Activated naive CD8-positive, alpha-beta T cell treated with anti-CD3 and anti-CD28 coated beads, Interleukin-2, amount 10 ng/mL, durations not matched to agents 7 days and 5 days (primary cell): ENCODE results near the gene RACGAP1. TPM values are rescaled to one million over a fixed set of nuclear protein-coding genes. Genes with fewer than 3 reads are reported as not detected.
A peak's percentile ranks its signal among the peaks of the same experiment; 100 is the strongest.

Source experiments
- ATAC-seq: fragments of 150-1000 bp; cut with Tn5 transposase; one replicate; pipeline ENCODE4 v1.10.0; 2021; ENCODE audit warnings: low read depth, moderate library complexity
- POLR2A ChIA-PET: fragments of 350-600 bp; sonication (Branson Sonifier 250); formaldehyde crosslinking; loops from one replicate; lab custom pipeline; 2021; ENCODE audit warnings: antibody characterized with exemption; lab: Charles Lee
- DNase-seq: peaks from one replicate; pipeline ENCODE4 v3.0.0; 2021
- H3K27ac Mint-ChIP-seq: one replicate; pipeline ENCODE4 v1.8.0; 2022; ENCODE audit warnings: mild to moderate bottlenecking, mixed read lengths
- H3K27me3 Mint-ChIP-seq: one replicate; pipeline ENCODE4 v1.8.0; 2022; ENCODE audit warnings: mild to moderate bottlenecking, moderate library complexity, mixed read lengths
- H3K36me3 Mint-ChIP-seq: one replicate; pipeline ENCODE4 v1.8.0; 2021; ENCODE audit warnings: mild to moderate bottlenecking, mixed read lengths
- H3K4me1 Mint-ChIP-seq: one replicate; pipeline ENCODE4 v1.8.0; 2021; ENCODE audit warnings: mixed read lengths
- H3K4me3 Mint-ChIP-seq: one replicate; pipeline ENCODE4 v1.8.0; 2022; ENCODE audit warnings: mild to moderate bottlenecking, moderate library complexity, mixed read lengths
- H3K9me3 Mint-ChIP-seq: one replicate; pipeline ENCODE4 v1.8.0; 2021; ENCODE audit warnings: mixed read lengths
- total RNA-seq, 2 experiments: library from RNA; stranded (reverse); gene quantifications; one replicate each; pipeline ENCODE4 v1.2.3, GENCODE V29; 2021

RACGAP1 gene
- total RNA-seq, 2 experiments from 2014 or later: 132 to 135 TPM

- Mint-ChIP-seq H3K4me3 (no peak overlapping the region), H3K9me3 (no peaks in the 10 kb centered on the region), H3K36me3 (no peaks in the 10 kb centered on the region), H3K27ac (no peak overlapping the region), H3K27me3 (peaks cover 2% of the 10 kb centered on the region), H3K4me1 (no peaks in the 10 kb centered on the region)
- DNase-seq (no peak), ATAC-seq (no peak)
- POLR2A ChIA-PET: no interaction called here
Measured at GRCh38 chr12:49974677-49975317, 50.5 kb downstream of the RACGAP1 start.

GRCh38 chr12:49974231-49974675 is 51.0 kb downstream of the RACGAP1 start:
- ATAC-seq: no peak
- Mint-ChIP-seq H3K9me3 (no peaks in the 10 kb centered on the region), H3K27ac (no peak overlapping the region), H3K4me1 (no peaks in the 10 kb centered on the region), H3K27me3 (peaks cover 2% of the 10 kb centered on the region), H3K36me3 (no peaks in the 10 kb centered on the region), H3K4me3 (no peak overlapping the region)
- POLR2A ChIA-PET: no interaction called here
- no peak for DNase-seq

- Mint-ChIP-seq H3K4me1 (no peaks in the 10 kb centered on the region), H3K36me3 (no peaks in the 10 kb centered on the region), H3K27me3 (peaks cover 2% of the 10 kb centered on the region), H3K27ac (no peak overlapping the region), H3K4me3 (no peak overlapping the region), H3K9me3 (no peaks in the 10 kb centered on the region)
- DNase-seq: no peak
- ATAC-seq: no peak
- POLR2A ChIA-PET: no interaction called here
Measured at GRCh38 chr12:49973361-49973830, 51.9 kb downstream of the RACGAP1 start.

GRCh38 chr12:49972641-49973360 is 52.5 kb downstream of the RACGAP1 start, which contains the start of gene AQP6:
Gene AQP6 (plus strand): TSS chr12:49972947. CDS start chr12:49973174, 227 bp downstream.
- H3K4me1 Mint-ChIP-seq: no peaks in the 10 kb centered on the region
- H3K27ac Mint-ChIP-seq: no peak within 1 kb of the TSS
- no peak within 1 kb of the TSS for H3K4me3 Mint-ChIP-seq
- no peaks in the 10 kb centered on the region for H3K36me3 Mint-ChIP-seq
- DNase-seq (peak; percentile 20), ATAC-seq (no peak)
- POLR2A ChIA-PET: no interaction called here
- H3K9me3 Mint-ChIP-seq: no peaks in the 10 kb centered on the region
- peaks cover 5% of the 10 kb centered on the region for H3K27me3 Mint-ChIP-seq

- Mint-ChIP-seq H3K9me3 (no peaks in the 10 kb centered on the region), H3K4me1 (peaks cover 1% of the 10 kb centered on the region), H3K4me3 (no peak overlapping the region), H3K36me3 (no peaks in the 10 kb centered on the region), H3K27me3 (peaks cover 5% of the 10 kb centered on the region), H3K27ac (no peak overlapping the region)
- POLR2A ChIA-PET: no interaction called here
- DNase-seq (peak; percentile 4), ATAC-seq (no peak)
Measured at GRCh38 chr12:49972129-49972528, 53.2 kb downstream of the RACGAP1 start.

- POLR2A ChIA-PET: no interaction called here
- ATAC-seq: no peak
- H3K4me1 Mint-ChIP-seq: peaks cover 3% of the 10 kb centered on the region
- H3K27me3 Mint-ChIP-seq: peaks cover 10% of the 10 kb centered on the region
- no peaks in the 10 kb centered on the region for H3K9me3 Mint-ChIP-seq
- no peak overlapping the region for H3K4me3 Mint-ChIP-seq
- no peak overlapping the region for H3K27ac Mint-ChIP-seq
- DNase-seq: no peak
- no peaks in the 10 kb centered on the region for H3K36me3 Mint-ChIP-seq
Measured at GRCh38 chr12:49971141-49971540, 54.2 kb downstream of the RACGAP1 start.

- H3K4me3 Mint-ChIP-seq: no peak overlapping the region
- no peaks in the 10 kb centered on the region for H3K9me3 Mint-ChIP-seq
- POLR2A ChIA-PET: no interaction called here
- DNase-seq (no peak), ATAC-seq (no peak)
- no peaks in the 10 kb centered on the region for H3K36me3 Mint-ChIP-seq
- no peak overlapping the region for H3K27ac Mint-ChIP-seq
- peaks cover 13% of the 10 kb centered on the region for H3K27me3 Mint-ChIP-seq
- H3K4me1 Mint-ChIP-seq: peaks cover 3% of the 10 kb centered on the region
Measured at GRCh38 chr12:49970658-49971057, 54.6 kb downstream of the RACGAP1 start.

GRCh38 chr12:49969651-49970429 is 55.5 kb downstream of the RACGAP1 start:
- ATAC-seq: no peak
- Mint-ChIP-seq H3K27ac (no peak overlapping the region), H3K9me3 (no peaks in the 10 kb centered on the region), H3K4me3 (no peak overlapping the region), H3K4me1 (peaks cover 3% of the 10 kb centered on the region), H3K36me3 (no peaks in the 10 kb centered on the region), H3K27me3 (peaks cover 14% of the 10 kb centered on the region)
- POLR2A ChIA-PET: interaction anchor here (1.0 kb wide), 1 partner anchor 80 kb away, joined by 3 read pairs; no protein-coding TSS in a partner anchor
- DNase-seq: no peak

- no peaks in the 10 kb centered on the region for H3K36me3 Mint-ChIP-seq
- ATAC-seq (no peak), DNase-seq (no peak)
- peaks cover 3% of the 10 kb centered on the region for H3K4me1 Mint-ChIP-seq
- no peaks in the 10 kb centered on the region for H3K9me3 Mint-ChIP-seq
- POLR2A ChIA-PET: interaction anchor here (1.0 kb wide), 1 partner anchor 81 kb away, joined by 3 read pairs; no protein-coding TSS in a partner anchor
- peaks cover 21% of the 10 kb centered on the region for H3K27me3 Mint-ChIP-seq
- H3K4me3 Mint-ChIP-seq: no peak overlapping the region
- no peak overlapping the region for H3K27ac Mint-ChIP-seq
Measured at GRCh38 chr12:49969027-49969426, 56.3 kb downstream of the RACGAP1 start.

- no peak for DNase-seq
- Mint-ChIP-seq H3K4me3 (no peak overlapping the region), H3K9me3 (no peaks in the 10 kb centered on the region), H3K27ac (no peak overlapping the region), H3K27me3 (peaks cover 26% of the 10 kb centered on the region), H3K36me3 (no peaks in the 10 kb centered on the region), H3K4me1 (peaks cover 3% of the 10 kb centered on the region)
- POLR2A ChIA-PET: interaction anchor here (0.6 to 1.1 kb wide), 2 partner anchors 52 to 210 kb away, joined by 3 read pairs; no protein-coding TSS in a partner anchor
- ATAC-seq: no peak
Measured at GRCh38 chr12:49968471-49968870, 56.8 kb downstream of the RACGAP1 start.

- Mint-ChIP-seq H3K36me3 (no peaks in the 10 kb centered on the region), H3K27ac (no peak overlapping the region), H3K9me3 (no peaks in the 10 kb centered on the region), H3K4me1 (peaks cover 3% of the 10 kb centered on the region), H3K27me3 (peaks cover 30% of the 10 kb centered on the region), H3K4me3 (peak overlapping the region; percentile 61)
- DNase-seq (no peak), ATAC-seq (no peak)
- POLR2A ChIA-PET: interaction anchor here (1.0 to 1.4 kb wide), 3 partner anchors 53 to 91 kb away, joined by 3 to 7 read pairs (median 3); no protein-coding TSS in a partner anchor
Measured at GRCh38 chr12:49967777-49968250, 57.5 kb downstream of the RACGAP1 start.

GRCh38 chr12:49967042-49967776 is 58.1 kb downstream of the RACGAP1 start:
- peak; percentile 97 for DNase-seq
- H3K4me3 Mint-ChIP-seq: peak overlapping the region; percentile 61
- no peak overlapping the region for H3K27ac Mint-ChIP-seq
- H3K27me3 Mint-ChIP-seq: peaks cover 36% of the 10 kb centered on the region
- no peaks in the 10 kb centered on the region for H3K9me3 Mint-ChIP-seq
- peaks cover 3% of the 10 kb centered on the region for H3K4me1 Mint-ChIP-seq
- no peaks in the 10 kb centered on the region for H3K36me3 Mint-ChIP-seq
- POLR2A ChIA-PET: interaction anchor here (0.9 to 1.4 kb wide), 4 partner anchors 53 to 118 kb away, joined by 3 to 7 read pairs (median 3); partner anchors contain the start of gene SMARCD1
- ATAC-seq: peak; percentile 90
